ENCODE data around the gene PTPN2. TPM values are rescaled to one million over a fixed set of nuclear protein-coding genes. Genes with fewer than 3 reads are reported as not detected.
"Not testable (repeated sequence)": the region's sequence is repeated elsewhere in the genome, so short reads cannot be mapped to it uniquely, and the experiment has no call there.

PTPN2 gene
- total and polyA plus RNA-seq, 4 donors = 47.8 to 79.9 (median 64.3) TPM

GRCh38 chr18:12904012-12904516, 20.0 kb upstream of the PTPN2 start:
- no peak for ATAC-seq (ENCODE audit: insufficient read depth, low FRiP score)

GRCh38 chr18:12901208-12901607, 17.2 kb upstream of the PTPN2 start:
- not testable (repeated sequence) for DNase-seq; H3K4me3 ChIP-seq; H3K4me1 ChIP-seq (ENCODE audit: control insufficient read depth in 5 of 5, insufficient read depth in 5 of 5, low read length in 5 of 5); ATAC-seq (ENCODE audit: insufficient read depth, low FRiP score); H3K36me3 ChIP-seq (ENCODE audit: control insufficient read depth in 4 of 4, insufficient read depth in 4 of 4, low read length in 4 of 4); H3K27ac ChIP-seq (ENCODE audit: low read depth in 1 of 2, low read length in 1 of 2); H3K9ac ChIP-seq (ENCODE audit: insufficient read depth in 1 of 2, low read length in 2 of 2); H3K9me3 ChIP-seq (ENCODE audit: control insufficient read depth in 4 of 4, insufficient read depth in 3 of 4, low read length in 3 of 4)
- H3K27me3 ChIP-seq (ENCODE audit: control insufficient read depth in 3 of 3, insufficient read depth in 3 of 3, low read length in 2 of 3) = peaks cover 0 to 22% (median 2%) of the 10 kb centered on the region in 3 donors
- WGBS, 2 donors = 92 to 94% methylated on average over 12 of the region's 12 CpGs

More at GRCh38 chr18:12904012-12904516, 20.0 kb upstream of the PTPN2 start:
- no peaks in the 10 kb centered on the region for H3K36me3 ChIP-seq (ENCODE audit: control insufficient read depth in 4 of 4, insufficient read depth in 4 of 4, low read length in 4 of 4)
- 61 to 62% methylated on average over 8 of the region's 8 CpGs for WGBS, 2 donors
- H3K9ac ChIP-seq (ENCODE audit: insufficient read depth in 1 of 2, low read length in 2 of 2) = no peak overlapping the region
- no peak overlapping the region for H3K27ac ChIP-seq (ENCODE audit: low read depth in 1 of 2, low read length in 1 of 2)
- no peak overlapping the region for H3K4me3 ChIP-seq
- no peaks in the 10 kb centered on the region for H3K9me3 ChIP-seq (ENCODE audit: control insufficient read depth in 4 of 4, insufficient read depth in 3 of 4, low read length in 3 of 4)
- peaks cover 0 to 19% (median 0%) of the 10 kb centered on the region in 5 donors for H3K4me1 ChIP-seq (ENCODE audit: control insufficient read depth in 5 of 5, insufficient read depth in 5 of 5, low read length in 5 of 5)
- no peak for TF ChIP-seq CTCF (IDR thresholded peaks at IDR 0.05; ENCODE audit: control extremely low read depth, extremely low read depth)
- peaks cover 0 to 10% (median 0%) of the 10 kb centered on the region in 3 donors for H3K27me3 ChIP-seq (ENCODE audit: control insufficient read depth in 3 of 3, insufficient read depth in 3 of 3, low read length in 2 of 3)
- DNase-seq = peak; percentile 69 to 76 (median 75)

- H3K9me3 ChIP-seq (ENCODE audit: control insufficient read depth in 4 of 4, insufficient read depth in 3 of 4, low read length in 3 of 4); H3K9ac ChIP-seq (ENCODE audit: insufficient read depth in 1 of 2, low read length in 2 of 2); H3K36me3 ChIP-seq (ENCODE audit: control insufficient read depth in 4 of 4, insufficient read depth in 4 of 4, low read length in 4 of 4); DNase-seq; H3K27ac ChIP-seq (ENCODE audit: low read depth in 1 of 2, low read length in 1 of 2); ATAC-seq (ENCODE audit: insufficient read depth, low FRiP score); H3K4me1 ChIP-seq (ENCODE audit: control insufficient read depth in 5 of 5, insufficient read depth in 5 of 5, low read length in 5 of 5); H3K4me3 ChIP-seq: not testable (repeated sequence)
- H3K27me3 ChIP-seq (ENCODE audit: control insufficient read depth in 3 of 3, insufficient read depth in 3 of 3, low read length in 2 of 3) = peaks cover 0 to 32% (median 8%) of the 10 kb centered on the region in 3 donors
- 5 to 8% methylated on average over 26 to 43 of the region's 51 CpGs for WGBS, 2 donors
Measured at GRCh38 chr18:12896784-12897333, 12.8 kb upstream of the PTPN2 start.

GRCh38 chr18:12895626-12896025, 11.6 kb upstream of the PTPN2 start:
- Histone ChIP-seq H3K27ac (ENCODE audit: low read depth in 1 of 2, low read length in 1 of 2) (no peak overlapping the region), H3K9me3 (ENCODE audit: control insufficient read depth in 4 of 4, insufficient read depth in 3 of 4, low read length in 3 of 4) (peaks cover 0 to 2% (median 0%) of the 10 kb centered on the region in 4 donors), H3K27me3 (ENCODE audit: control insufficient read depth in 3 of 3, insufficient read depth in 3 of 3, low read length in 2 of 3) (peaks cover 0 to 32% (median 8%) of the 10 kb centered on the region in 3 donors), H3K9ac (ENCODE audit: insufficient read depth in 1 of 2, low read length in 2 of 2) (no peak overlapping the region), H3K36me3 (ENCODE audit: control insufficient read depth in 4 of 4, insufficient read depth in 4 of 4, low read length in 4 of 4) (no peaks in the 10 kb centered on the region), H3K4me1 (ENCODE audit: control insufficient read depth in 5 of 5, insufficient read depth in 5 of 5, low read length in 5 of 5) (no peaks in the 10 kb centered on the region), H3K4me3 (no peak overlapping the region)
- ATAC-seq (ENCODE audit: insufficient read depth, low FRiP score) = no peak
- WGBS, 2 donors = 70 to 79% methylated on average over 2 of the region's 2 CpGs
- no peak for DNase-seq
- no peak for TF ChIP-seq CTCF (IDR thresholded peaks at IDR 0.05; ENCODE audit: control extremely low read depth, extremely low read depth)
